ENCODE measurements around the gene LGR6.
"Not testable (repeated sequence)": the region's sequence is repeated elsewhere in the genome, so short reads cannot be mapped to it uniquely, and the experiment has no call there.

LGR6 gene

GRCh38 chr1:202159534-202160371, 33.8 kb upstream of the LGR6 start:
- no peak for DNase-seq

DNA sequence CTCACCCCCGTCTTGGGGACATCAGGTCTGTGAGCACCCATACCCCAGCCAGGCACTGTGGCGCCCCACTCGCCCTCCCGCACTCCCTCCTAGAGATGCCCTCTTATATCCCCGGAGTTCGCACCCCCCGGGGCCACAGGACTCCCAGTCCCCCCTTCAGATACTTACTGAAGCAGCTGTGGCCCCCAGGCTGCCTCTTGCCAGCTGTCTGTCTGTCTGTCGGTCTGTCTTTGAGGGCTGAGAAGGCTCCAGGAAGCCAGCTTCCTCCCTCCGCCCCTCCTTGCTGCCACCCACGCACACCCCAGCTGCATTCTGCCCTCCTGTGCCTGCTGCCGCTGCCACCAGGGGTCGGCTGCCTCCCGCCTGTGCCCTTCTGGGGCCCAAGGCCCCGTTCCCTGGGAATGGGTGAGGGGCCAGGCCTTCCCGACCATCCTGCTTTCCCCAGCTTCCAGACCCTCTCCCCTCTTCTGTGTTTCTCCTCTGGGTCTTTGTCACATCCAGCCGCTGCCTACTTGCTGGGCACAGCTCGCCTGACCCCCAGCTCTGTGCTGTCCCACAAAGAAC, 33.1 kb upstream of the LGR6 start, which contains the start of gene PTPN7:
PTPN7 (minus strand) TSS at position 226 of the 564 bp plus-strand sequence. CDS start 1,200 bp downstream, outside the sequence.
- no peak for DNase-seq

- DNase-seq, result no peak
Observed at GRCh38 chr1:202161151-202162046, 32.2 kb upstream of the LGR6 start.

GRCh38 chr1:202162047-202162417, 31.6 kb upstream of the LGR6 start:
- no peak for DNase-seq

- no peak for DNase-seq
Observed at GRCh38 chr1:202162418-202163280, 30.9 kb upstream of the LGR6 start.

DNA sequence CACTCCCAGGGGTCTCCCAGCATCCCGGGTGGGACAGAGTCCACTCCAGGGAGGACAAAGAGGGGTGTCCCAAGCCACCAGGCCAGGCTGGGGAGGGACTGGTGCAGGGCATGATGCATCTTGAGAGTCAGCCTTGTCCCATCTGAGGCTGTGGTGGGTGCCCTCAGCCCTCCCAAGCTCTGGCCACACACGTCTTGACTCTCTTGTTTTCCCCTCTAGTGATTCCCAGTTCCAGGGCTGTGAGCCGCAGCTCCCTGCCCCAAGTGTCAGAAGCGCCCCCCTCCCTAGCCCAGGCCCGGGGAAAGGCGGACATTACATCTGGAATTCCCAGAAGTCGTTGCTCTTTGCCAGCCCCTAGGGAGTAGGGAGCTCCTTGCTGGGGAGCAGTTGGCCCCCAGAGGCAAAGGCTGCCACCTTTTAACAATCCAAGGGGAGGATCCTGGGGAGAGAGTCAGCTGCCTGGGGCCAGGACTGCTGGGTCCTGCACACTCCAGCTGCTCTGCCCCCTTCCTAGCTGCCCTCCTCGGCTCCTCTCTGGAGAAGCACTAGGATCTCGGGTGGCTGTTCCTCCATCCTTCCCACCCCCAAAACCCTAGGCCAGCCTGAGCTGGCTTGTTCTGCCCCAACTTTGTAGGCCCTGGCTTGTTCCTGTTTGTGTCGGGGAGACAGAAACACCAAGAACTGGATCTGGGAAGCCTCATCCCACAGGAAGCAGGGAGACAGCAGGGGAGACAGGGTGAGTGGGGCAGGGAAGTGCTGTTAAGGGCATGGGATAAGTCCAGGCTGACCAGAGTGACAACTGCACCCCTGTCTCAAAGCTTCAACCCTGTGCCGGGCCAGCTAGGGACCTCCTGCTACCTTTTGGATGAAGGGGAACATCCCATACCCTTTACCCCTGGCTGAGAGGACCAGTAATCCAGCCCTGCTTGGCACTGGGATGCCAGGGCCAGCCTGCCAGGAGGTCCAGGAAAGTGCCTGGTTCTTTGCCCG, 30.0 kb upstream of the LGR6 start:
- DNase-seq, result no peak

DNA sequence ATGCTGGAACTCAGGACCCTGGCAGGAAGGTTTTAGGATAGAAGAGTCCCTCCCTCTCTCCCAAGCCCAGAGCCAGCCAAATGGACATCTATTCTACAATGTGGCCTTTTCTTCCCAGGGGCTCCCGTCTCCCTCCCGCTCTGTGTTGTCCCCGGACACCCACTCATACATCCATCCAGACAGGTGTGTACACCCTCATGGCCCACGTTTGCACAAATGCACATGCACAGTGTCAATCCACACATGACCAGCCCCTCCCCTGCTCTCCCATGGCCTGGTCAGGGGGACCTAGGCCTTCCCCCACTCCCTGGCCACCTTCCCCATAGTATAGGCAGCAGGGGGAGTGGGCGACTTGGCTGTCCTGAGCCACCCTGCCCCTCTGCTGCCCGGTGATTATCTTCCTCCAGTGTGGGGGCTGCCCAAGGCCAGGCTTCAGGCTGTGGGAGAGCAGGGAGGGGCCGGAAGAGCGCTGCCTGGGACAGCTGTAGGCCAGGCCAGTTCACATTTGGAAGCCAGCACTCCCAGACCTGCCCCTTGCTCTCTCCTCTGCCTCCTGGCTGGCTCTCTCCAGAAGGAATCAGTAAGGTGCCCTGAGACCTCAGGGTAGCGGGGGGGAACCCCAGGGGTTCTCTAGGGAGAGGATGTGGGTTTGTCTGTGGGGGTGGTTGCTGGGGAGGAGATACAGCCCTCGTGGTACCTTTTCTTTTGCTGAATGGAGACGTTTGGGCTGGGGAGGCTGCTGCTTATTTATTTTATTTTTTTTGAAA, 29.1 kb upstream of the LGR6 start:
- DNase-seq, result no peak

DNA sequence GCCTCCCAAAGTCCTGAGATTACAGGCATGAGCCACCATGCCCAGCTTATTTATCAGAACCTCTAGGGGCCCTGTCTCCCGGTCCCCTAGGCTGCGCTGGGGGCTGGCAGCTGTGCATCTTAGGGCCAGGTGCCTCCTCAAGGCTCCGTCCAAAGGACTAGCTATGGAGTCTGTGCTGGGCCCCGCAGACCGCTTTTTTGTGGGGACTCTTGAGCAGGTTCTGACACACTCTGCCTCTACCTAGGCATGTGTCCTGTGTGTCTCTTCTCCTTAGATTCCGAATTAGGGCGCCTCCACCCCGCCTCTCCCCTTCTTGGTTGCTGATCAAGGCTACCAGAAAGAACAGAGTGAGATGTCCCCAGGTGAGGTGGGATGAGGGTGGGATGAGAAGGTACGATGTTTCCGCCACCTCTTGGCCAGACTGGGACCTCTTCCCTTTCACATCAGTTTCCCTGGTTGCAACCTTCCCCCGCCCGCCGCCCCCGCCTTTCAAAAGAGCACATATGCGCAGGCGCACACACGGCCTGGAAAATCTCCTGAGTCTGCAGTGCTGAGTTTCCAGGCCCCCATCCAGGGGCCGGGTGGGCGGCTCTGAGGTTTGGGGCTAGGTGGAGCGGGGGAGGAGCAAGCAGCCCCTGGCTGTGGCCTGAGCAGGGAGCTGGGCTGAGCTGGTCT, 28.2 kb upstream of the LGR6 start:
- no peak for DNase-seq

GRCh38 chr1:202165942-202166843, 27.4 kb upstream of the LGR6 start:
- DNase-seq, result no peak

- DNase-seq, result not testable (repeated sequence)
Observed at GRCh38 chr1:202167054-202167453, 26.5 kb upstream of the LGR6 start.

GRCh38 chr1:202167708-202168415, 25.7 kb upstream of the LGR6 start:
- DNase-seq, result no peak

DNA sequence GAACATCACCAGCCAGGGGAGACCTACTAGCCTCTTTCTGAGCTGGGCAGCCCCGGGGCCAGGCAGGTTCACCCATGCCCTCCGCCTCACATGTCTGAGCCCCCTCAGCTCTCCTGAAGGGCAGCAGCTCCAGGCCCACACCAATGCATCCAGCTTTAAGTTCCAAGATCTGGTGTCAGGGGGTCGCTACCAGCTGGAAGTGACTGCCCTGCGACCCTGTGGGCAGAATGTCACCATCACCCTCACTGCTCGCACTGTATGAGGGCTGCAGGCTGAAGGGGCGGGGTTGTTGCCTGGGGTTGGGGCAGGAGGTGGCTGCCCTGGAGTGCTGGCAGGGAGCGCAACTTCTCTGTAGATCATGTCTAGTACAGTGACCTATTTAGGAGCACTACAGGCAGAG, 24.7 kb upstream of the LGR6 start:
- DNase-seq, result no peak

DNA sequence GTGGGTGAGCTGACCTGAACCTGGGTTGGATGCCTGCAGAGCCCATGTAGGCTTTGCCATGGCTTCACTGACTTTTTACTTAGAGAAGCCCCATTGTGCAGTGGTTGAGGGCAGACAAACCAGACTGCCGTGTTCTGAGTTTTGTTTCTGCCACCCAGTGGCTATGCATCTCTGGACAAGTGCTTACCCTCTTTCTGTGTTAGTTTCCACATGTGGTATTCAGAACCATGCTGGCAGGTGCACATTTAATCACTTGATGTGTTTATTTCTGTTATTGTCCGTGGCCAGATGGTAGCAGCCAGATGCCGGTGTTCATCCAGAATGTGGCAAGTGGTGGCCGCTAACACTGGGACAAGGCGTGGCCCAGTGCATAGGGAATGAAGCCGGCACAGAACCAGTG, 22.9 kb upstream of the LGR6 start:
- no peak for DNase-seq

DNA sequence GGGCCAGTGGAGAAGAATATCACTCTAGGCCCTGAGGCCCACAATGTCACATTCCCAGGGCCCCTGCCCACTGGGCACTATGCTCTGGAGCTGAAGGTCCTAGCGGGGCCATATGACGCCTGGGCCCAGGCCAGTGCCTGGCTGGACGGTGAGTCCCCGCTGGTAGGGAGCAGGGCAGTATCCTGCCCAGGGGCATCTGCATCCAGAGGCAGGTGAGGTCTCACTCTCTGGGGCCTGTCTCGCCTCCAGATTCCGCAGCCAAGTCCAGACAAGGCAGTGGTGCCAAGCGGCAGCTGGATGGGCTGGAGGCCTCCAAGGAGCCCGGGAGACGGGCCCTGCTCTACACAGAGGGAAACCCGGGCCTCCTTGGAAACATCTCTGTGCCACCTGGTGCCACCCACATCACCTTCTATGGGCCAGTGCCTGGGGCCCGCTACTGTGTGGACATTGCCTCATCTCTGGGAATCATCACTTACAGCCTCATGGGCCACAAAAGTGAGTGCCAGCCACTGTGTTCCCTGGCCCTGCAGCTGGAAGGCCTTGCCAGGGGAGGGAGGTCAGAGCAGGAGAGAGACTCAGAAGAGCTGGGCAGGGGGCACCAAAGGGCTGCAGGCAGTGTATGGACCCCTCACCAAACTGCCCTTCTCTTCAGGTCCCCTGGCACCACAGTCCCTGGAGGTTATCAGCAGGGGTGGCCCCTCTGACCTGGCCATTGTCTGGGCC, 22.1 kb upstream of the LGR6 start:
- DNase-seq, result no peak

- no peak for DNase-seq
Observed at GRCh38 chr1:202172015-202172355, 21.6 kb upstream of the LGR6 start.

GRCh38 chr1:202173993-202174392, 19.6 kb upstream of the LGR6 start:
- DNase-seq, result no peak

Measured in 8988T (cell line).